Measurements from ENCODE around the gene SMG6.
A peak's percentile ranks its signal among the peaks of the same experiment; 100 is the strongest.

SMG6 gene

GRCh38 chr17:2084036-2084765, 219.4 kb downstream of the SMG6 start:
- peak overlapping the region; percentile 88 for H3K27ac ChIP-seq
- TF ChIP-seq, protein P1, sequence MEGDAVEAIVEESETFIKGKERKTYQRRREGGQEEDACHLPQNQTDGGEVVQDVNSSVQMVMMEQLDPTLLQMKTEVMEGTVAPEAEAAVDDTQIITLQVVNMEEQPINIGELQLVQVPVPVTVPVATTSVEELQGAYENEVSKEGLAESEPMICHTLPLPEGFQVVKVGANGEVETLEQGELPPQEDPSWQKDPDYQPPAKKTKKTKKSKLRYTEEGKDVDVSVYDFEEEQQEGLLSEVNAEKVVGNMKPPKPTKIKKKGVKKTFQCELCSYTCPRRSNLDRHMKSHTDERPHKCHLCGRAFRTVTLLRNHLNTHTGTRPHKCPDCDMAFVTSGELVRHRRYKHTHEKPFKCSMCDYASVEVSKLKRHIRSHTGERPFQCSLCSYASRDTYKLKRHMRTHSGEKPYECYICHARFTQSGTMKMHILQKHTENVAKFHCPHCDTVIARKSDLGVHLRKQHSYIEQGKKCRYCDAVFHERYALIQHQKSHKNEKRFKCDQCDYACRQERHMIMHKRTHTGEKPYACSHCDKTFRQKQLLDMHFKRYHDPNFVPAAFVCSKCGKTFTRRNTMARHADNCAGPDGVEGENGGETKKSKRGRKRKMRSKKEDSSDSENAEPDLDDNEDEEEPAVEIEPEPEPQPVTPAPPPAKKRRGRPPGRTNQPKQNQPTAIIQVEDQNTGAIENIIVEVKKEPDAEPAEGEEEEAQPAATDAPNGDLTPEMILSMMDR (conservative IDR thresholded peaks at IDR 0.05), result no peak

GRCh38 chr17:2083613-2084035, 220.0 kb downstream of the SMG6 start:
- peak overlapping the region; percentile 88 for H3K27ac ChIP-seq
- TF ChIP-seq, protein P1 (conservative IDR thresholded peaks at IDR 0.05), result no peak

- H3K27ac ChIP-seq, result no peak overlapping the region
- TF ChIP-seq, protein P1 (conservative IDR thresholded peaks at IDR 0.05), result no peak
These were observed 221.4 kb downstream of the SMG6 start for GRCh38 chr17:2082003-2082781.

DNA sequence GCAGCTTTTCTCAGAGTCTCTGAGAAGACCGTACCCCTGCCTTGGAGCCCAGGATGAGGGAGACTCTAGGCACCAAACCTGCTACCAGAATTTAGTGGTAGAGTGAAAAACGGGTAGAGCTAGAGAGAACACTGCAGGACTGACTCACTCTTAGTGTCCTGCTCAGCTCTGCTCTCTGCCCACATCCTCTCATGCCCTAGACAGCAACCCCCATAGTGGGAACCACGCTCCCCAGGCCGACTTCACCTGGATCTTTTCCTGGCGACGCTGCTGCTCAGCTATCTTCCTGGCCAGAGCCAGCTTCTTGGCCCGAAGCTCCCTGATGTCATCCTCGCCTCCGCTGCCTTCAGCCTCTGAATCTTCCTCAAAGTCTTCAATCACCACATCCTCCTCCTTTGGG, 222.0 kb downstream of the SMG6 start:
- TF ChIP-seq, protein P1 (conservative IDR thresholded peaks at IDR 0.05), result no peak
- no peak overlapping the region for H3K27ac ChIP-seq

GRCh38 chr17:2077040-2077439, 226.5 kb downstream of the SMG6 start:
- H3K27ac ChIP-seq, result no peak overlapping the region

DNA sequence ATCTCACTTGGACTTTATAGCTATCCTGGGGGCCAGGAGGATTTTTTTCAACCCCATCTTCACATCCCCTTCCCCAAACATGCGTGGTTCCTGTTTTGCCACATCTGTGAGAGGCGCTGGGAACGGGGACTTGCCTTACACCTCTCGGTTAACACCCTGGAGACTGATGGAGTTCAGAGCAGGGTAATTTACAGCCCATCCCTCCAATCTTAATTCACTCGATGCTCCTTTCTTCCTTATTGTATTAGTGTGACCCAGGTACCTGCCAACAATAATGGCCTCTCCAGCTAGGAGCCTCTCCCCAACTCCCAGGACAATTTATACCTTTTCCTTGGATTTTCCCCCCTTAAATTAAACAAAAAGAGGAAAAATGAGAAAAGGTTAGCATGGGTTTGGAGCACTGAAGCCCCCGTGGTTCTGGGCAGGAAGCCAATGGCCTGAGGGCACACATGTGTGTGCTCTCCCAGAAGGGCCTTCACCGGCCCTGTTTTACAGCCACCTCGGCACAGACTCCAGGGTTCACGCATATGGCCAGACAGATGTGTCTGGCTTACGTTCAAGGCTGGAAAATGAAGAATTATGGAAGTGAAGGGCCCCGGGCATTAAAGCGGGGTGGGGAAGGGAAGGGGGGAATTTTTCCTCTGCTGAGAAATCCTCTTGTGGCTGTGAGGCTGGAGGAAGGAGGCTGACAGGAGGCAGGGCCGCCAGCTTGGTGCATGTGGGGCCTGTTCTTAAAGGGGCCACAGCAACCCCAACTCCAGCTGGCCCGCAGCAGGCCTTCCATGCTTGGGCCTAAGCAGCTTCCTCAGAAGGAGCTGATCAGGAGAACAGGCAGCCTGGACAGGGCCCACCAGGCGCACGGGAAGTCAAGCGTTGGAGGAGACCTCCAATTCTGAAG, 227.2 kb downstream of the SMG6 start:
- TF ChIP-seq, protein P1 (conservative IDR thresholded peaks at IDR 0.05), result no peak
- no peak overlapping the region for H3K27ac ChIP-seq

More at GRCh38 chr17:2077040-2077439, 226.5 kb downstream of the SMG6 start:
- TF ChIP-seq, protein P1 (conservative IDR thresholded peaks at IDR 0.05), result no peak
